ENCODE results near the gene BMPR1B.

The BMPR1B gene

DNA sequence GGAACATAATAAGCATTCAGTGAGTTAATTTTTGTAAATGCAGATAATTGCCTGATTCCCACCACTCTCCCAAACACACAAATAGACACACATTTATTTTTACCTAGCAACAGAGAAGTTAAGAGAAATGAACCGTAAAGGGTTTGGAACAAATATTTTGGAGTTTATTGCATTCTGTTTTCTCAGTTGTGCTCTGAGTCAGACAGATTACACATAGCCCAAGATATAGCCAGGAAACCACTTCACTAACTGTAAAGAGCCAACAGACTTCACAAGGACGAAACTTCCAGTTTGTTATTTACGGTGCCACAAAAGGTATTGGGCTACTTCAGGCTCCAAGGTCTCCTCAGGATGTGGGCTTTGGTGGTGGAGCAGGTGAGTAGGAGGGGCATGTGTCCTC, 217.0 kb downstream of the BMPR1B start:
- no peak overlapping the region for H3K4me3 Mint-ChIP-seq
- no peak for DNase-seq
- no peak for TF ChIP-seq CTCF (IDR thresholded peaks at IDR 0.05)
- peaks cover 7% of the 10 kb centered on the region for H3K9me3 Mint-ChIP-seq
- peaks cover 9% of the 10 kb centered on the region for H3K36me3 Mint-ChIP-seq (ENCODE audit: low read depth)
- no peak overlapping the region for H3K27ac Mint-ChIP-seq
- H3K4me1 Mint-ChIP-seq: peaks cover 36% of the 10 kb centered on the region
- peaks cover 3% of the 10 kb centered on the region for H3K27me3 Mint-ChIP-seq (ENCODE audit: low read depth, poor library complexity)

DNA sequence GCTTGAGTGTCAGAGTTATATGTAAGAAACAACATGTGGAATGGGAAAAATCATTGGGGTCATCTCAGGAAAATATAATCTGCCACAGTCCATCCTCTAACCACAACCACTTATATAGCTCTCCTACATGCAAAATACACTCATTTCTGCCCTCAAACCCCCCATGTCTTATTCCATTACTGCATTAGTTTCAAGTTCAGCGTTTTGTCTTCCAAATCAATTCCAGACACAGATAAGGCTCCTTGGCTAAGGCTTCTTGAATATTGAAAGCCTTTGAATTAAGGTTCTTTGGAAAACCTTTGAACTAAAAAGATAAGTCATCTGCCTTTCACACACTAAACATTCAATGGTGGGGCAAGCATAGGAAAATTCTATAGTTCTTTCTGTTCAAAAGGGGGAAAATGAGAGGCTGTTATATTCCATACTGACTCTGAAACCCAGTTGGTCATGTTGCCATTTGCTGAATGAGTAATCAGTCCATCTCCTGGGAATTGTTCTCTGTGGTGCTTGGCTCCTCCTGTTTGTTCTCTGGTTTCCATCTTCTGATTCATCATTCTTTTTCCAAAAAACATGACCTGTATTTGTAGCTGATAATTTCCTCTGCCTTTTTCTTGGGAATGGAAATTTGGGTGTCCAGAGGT, 218.7 kb downstream of the BMPR1B start:
- peak overlapping the region; percentile 74 for H3K27ac Mint-ChIP-seq

GRCh38 chr4:94978904-94979303, 221.1 kb downstream of the BMPR1B start:
- no peak overlapping the region for H3K4me3 Mint-ChIP-seq
- no peak for DNase-seq
- no peak overlapping the region for H3K27ac Mint-ChIP-seq
- TF ChIP-seq CTCF (IDR thresholded peaks at IDR 0.05): no peak
- peaks cover 27% of the 10 kb centered on the region for H3K4me1 Mint-ChIP-seq
- peaks cover 9% of the 10 kb centered on the region for H3K36me3 Mint-ChIP-seq (ENCODE audit: low read depth)
- H3K27me3 Mint-ChIP-seq (ENCODE audit: low read depth, poor library complexity): no peaks in the 10 kb centered on the region
- peaks cover 7% of the 10 kb centered on the region for H3K9me3 Mint-ChIP-seq

More for the DNA sequence above, 218.7 kb downstream of the BMPR1B start:
- no peak for DNase-seq
- no peak for TF ChIP-seq CTCF (IDR thresholded peaks at IDR 0.05)
- peaks cover 7% of the 10 kb centered on the region for H3K9me3 Mint-ChIP-seq
- peaks cover 36% of the 10 kb centered on the region for H3K4me1 Mint-ChIP-seq
- H3K27me3 Mint-ChIP-seq (ENCODE audit: low read depth, poor library complexity): no peaks in the 10 kb centered on the region
- H3K4me3 Mint-ChIP-seq: no peak overlapping the region
- H3K36me3 Mint-ChIP-seq (ENCODE audit: low read depth): peaks cover 9% of the 10 kb centered on the region

DNA sequence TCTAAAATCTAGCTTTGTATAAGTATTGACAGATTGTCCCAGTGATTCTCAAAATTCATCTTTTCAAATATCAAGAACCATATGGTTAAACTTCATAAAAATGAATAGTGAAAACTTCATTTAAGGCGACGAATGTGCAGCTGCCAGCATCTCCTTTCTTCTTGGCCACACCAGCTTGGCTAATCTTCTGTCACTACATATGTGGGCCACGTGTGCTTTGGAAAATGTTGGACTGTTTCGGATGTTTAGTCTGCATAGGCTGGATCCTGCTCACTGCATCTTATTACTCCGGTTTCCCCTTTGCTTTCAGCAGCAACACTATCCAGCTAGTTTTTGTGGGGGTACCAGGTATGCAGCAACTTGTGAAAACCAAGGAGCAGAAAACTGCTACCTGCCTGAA, 221.9 kb downstream of the BMPR1B start:
- Mint-ChIP-seq H3K4me1 (peaks cover 21% of the 10 kb centered on the region), H3K27ac (no peak overlapping the region), H3K9me3 (peaks cover 7% of the 10 kb centered on the region), H3K27me3 (ENCODE audit: low read depth, poor library complexity) (no peaks in the 10 kb centered on the region), H3K4me3 (no peak overlapping the region), H3K36me3 (ENCODE audit: low read depth) (peaks cover 9% of the 10 kb centered on the region)
- no peak for TF ChIP-seq CTCF (IDR thresholded peaks at IDR 0.05)
- no peak for DNase-seq

DNA sequence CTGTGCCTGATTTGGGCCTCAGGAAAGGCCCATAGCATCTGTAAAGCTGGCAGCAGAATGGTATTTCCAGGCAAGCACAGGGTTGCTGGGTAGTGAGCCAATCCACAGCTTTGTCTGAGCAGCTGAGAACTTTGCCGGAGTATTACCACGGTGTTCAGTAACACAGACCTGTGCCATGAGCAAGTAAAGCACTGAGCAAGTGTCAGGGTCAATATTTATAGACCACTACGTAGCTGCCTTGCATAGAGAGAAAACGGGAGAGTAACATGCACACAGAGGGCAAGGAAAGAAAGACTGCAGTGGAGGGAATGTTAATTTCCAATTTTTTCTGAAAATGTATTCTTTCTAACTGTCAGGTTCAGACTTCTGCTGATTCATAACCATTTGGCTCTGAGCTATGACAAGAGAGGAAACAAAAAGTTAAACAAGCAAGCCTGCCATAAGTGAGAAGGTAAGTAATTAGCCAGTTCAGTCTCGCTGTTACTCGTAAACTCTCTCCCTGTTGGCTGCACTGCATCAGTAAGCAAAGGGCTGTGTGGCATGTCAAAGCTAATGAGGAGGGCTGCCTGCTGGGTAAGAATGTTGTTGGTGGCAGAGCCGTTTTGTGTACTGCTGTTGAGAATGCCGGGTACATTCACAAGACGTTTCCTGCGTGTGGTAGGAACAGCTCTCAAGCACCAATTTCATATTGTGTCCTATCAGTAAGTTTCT, 238.1 kb downstream of the BMPR1B start:
- H3K4me3 Mint-ChIP-seq: peak overlapping the region; percentile 79
- TF ChIP-seq CTCF (IDR thresholded peaks at IDR 0.05): no peak
- H3K27me3 Mint-ChIP-seq (ENCODE audit: low read depth, poor library complexity): no peaks in the 10 kb centered on the region
- H3K27ac Mint-ChIP-seq: peak overlapping the region; percentile 92
- no peaks in the 10 kb centered on the region for H3K36me3 Mint-ChIP-seq (ENCODE audit: low read depth)
- H3K4me1 Mint-ChIP-seq: peaks cover 36% of the 10 kb centered on the region
- DNase-seq: peak; percentile 26
- no peaks in the 10 kb centered on the region for H3K9me3 Mint-ChIP-seq

Data from nephron progenitor cell (in vitro differentiated cells).